Raji (cell line): Measurements from ENCODE around the gene FZD4.

Source experiments
- POLR2A ChIP-seq: IDR thresholded peaks from 2 replicates; pipeline ENCODE4 v1.6.1; 2011; ENCODE audit warnings: low read depth, low read length, control low read depth; ENCODE audit not compliant: insufficient read depth

The FZD4 gene

DNA sequence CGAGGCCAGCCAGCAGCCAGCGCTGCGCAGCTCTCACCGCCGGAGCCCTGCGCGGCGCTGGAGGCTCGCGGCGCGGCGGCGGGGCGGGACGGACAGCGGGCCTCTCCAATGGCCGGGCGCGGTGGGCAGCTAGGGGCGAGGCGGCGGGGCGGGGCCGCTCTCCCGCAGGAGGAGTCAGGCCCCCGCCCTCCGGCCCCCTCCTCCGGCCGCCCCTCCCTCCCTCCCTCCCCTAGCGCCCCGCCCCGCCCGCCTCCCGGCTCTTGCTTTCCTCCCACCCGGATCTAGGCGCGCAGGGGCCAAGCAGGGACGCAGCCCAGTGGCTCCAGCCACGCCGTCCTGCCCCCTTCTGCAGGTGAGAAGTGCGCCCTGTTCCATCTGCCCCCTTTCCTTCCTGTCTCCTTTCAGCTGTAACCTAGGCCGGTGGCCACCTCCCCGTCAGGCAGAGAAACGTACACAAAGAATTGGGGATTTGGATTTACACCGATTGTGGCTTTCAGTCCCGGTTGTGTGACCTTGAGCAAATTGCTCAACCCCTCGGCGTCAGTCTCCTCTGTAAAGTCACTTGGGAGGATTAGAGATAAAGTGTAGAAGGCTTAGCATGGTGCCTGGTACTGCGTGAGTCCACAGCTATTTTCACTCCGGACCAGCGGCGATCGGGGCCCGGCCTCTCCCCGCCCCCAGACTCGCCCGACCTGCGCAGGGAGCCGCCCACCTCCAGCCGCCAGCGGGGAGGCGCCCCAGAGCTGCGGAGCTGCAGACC is at the start of gene FZD4:
FZD4 (minus strand) TSS at position 35 of the 760 bp plus-strand sequence. CDS start 310 bp downstream, outside the sequence.
- TF ChIP-seq POLR2A, result no peak

DNA sequence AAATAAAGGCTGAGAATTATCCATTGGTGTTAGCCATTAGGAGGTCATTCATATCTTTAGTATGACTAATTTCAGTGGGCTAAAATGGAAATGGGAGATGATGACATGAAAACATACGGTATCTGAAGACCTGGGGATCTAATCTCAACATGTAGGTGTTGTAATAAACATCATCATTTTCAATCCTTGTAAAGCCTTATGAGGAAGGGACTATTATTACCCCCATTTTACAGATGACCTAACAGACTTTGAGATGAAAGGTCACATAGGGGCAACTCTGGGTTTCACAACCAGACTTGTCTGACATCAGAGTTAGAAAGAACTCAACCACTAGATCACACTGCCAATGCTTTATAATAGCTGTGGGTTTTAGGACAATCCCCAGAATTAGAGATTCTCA is 47.7 kb upstream of the FZD4 start:
- TF ChIP-seq POLR2A, result no peak

- no peak for TF ChIP-seq POLR2A
Observed at GRCh38 chr11:86999859-87000753, 44.9 kb upstream of the FZD4 start.

DNA sequence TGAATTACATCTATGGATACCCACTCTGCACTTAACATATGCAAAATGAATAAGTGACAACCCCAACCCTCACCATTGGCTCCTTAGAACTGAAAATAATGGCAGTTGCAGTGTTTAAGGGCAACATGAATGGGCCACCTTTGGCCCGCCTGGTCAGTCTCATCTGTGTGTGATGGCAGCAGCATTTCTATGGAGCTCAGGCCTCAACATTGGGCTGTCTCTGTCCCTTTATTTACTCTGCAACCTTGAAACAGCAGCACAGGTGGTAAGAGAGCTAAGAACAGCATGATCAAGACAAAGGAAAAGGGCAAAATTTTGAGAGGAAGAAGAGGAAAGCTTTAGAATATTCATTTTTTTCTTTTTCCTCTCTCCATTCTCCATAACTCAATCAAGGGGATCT is 44.2 kb upstream of the FZD4 start:
- no peak for TF ChIP-seq POLR2A

GRCh38 chr11:86996953-86997570 is 41.9 kb upstream of the FZD4 start:
- TF ChIP-seq POLR2A, result no peak

GRCh38 chr11:86993031-86993430 is 37.8 kb upstream of the FZD4 start:
- TF ChIP-seq POLR2A, result no peak

DNA sequence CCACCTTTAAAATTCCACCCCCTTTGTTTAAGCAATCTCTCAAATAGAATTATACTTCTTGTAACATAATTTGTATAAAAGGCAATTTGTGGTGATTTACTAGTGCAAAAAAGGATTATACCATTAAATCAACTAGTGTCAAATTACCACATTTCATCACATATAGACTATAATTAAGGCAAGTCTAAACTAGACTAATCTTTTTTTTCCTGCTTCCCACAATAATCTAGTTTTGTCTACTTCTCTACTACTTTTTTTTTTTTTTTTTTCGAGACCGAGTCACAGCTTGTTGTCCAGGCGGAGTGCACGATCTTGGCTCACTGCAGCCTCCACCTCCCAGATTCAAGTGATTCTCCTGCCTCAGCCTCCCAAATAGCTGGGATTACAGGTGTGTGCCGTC is 36.1 kb upstream of the FZD4 start:
- TF ChIP-seq POLR2A, result no peak

DNA sequence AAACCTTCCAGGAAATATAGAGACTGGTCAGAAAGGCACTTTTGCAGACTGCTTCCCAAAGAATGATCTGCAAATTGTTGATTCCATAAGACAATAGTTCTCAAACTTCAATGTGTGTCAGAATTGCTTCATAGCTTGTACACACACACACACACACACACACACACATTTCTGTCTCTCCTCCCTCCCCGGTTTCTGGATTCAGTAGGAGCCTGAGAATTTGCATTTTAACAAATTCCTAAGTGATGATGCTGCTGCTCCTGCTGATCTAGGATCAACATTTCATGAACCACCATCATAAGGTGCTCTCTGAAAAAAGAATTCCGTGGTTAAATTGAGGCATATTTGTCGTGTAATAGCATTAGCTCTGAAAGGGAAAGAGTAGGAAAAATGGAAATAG is 35.3 kb upstream of the FZD4 start:
- no peak for TF ChIP-seq POLR2A

DNA sequence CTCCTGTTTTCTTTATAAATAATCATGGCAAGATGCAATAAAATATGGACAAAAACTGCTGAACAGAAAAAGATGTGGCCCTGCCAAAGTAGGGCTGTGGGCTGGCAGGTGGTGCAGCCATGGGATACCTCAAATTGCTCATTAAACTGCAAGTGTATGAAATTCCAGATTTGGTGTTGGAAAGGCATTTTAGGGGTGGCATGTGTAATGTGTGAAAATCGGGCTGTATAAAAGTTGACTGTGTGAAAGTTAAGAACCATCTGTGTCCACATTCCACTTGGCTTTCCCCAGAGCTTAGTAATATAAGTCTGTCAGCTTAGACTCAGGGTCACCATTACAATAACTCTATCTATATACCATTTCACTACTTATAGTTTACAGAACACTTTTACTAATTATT is 34.8 kb upstream of the FZD4 start:
- no peak for TF ChIP-seq POLR2A

GRCh38 chr11:86988351-86988881 is 33.2 kb upstream of the FZD4 start:
- no peak for TF ChIP-seq POLR2A

DNA sequence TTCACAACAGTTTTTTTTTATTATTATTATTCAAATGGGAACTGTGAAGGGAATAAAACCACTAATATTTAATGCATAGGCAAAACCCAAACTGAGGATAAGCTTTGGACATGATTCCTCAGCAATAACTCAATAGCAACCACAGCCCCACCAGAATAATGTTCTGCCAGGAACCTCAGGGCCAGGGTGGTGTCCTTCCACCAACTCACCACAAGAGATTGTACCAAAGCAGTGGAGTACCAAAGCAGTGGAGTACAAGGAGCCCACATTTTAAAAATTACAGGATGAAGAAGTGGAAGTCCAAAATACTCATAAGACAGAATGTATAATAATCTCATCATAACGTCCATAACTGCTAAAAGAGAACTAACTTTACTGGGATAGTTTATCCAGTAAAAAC is 32.5 kb upstream of the FZD4 start:
- no peak for TF ChIP-seq POLR2A

DNA sequence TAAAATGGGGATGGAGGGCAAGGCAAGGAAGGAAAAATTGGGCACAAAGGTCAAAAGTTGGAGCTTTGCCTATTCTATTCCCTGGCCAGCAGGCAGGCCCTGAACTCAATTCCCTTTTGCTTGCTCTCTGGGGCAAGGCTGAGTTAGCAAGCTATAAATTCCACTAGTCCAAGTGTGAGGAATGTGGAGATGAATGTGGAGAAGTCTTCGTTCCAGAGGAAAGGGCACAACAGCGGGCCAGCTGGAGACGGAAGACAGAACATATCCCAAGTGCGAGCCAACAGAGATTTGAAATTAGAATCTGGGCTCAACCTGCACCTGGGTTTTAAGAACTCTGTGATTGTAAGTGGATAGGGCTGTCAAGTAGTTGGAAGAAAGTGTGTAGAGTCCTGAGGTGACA is 29.5 kb upstream of the FZD4 start:
- no peak for TF ChIP-seq POLR2A

DNA sequence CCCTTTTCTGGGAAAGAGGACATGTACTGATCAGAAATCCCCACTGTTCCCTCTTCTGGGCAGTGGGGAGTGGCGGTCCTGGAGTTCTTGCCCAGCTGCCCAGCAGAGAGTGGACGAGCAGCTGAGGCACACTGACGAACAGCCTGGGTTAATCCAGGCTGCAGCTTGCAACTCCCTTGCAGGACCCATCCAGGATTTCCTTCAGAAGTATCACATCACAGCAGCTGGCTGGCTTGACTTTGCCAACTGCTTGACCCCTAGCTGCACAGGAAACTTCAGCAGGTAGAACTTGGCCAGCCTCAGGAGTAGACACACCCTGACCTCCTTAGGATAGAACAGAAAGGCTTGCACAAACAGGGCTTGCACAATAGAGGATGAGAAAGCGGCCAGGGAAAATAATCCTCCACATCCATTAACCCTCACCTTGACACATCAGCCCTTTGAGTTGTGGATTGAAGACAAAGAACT is 27.9 kb upstream of the FZD4 start:
- no peak for TF ChIP-seq POLR2A

DNA sequence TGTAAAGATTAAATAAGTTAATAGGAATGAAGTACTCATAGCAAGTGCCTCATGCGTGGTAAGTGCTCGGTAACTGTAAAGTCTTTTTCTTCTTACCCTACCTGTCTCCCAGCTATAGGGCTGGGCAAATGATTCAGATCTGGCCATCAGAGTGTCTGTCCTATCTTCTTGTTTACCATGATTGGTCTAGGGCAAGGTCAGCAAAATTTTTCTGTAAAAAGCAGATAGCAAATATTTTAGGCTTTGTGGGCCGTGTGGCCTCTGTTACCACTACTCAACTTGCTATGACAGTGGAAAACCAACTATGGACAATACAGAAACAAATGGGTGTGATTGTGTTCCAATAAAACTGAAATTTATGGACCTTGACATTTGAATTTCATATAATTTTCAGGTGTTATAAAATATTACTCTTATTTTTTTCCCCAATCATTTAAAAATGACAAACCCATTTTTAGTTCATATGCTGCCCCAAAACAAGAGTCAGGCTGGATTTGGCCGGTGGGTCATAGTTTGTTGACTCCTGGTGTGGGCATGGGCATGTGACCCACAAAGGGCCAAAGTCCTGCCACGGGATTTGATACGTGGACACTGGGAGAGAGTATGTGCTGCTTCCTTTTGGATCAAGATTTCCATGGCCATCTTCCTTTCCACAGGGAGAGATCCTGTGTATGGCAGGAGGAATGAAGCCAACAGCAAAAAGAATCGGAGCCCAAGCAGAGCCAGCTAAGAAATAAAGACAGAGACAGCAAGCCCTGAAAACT is 26.8 kb upstream of the FZD4 start:
- no peak for TF ChIP-seq POLR2A

- TF ChIP-seq POLR2A, result no peak
Observed at GRCh38 chr11:86980086-86980796, 25.0 kb upstream of the FZD4 start.
